GM19351 (cell line): Measurements from ENCODE around the gene CEACAM6.
"Not testable (repeated sequence)": the region's sequence is repeated elsewhere in the genome, so short reads cannot be mapped to it uniquely, and the experiment has no call there.

ENCODE experiments used
- ATAC-seq: cut with Tn5 transposase; IDR thresholded peaks from one replicate; pipeline ENCODE4 v1.9.1; 2021; ENCODE audit warnings: mild to moderate bottlenecking, moderate library complexity; ENCODE audit not compliant: unreplicated experiment

Gene CEACAM6

DNA sequence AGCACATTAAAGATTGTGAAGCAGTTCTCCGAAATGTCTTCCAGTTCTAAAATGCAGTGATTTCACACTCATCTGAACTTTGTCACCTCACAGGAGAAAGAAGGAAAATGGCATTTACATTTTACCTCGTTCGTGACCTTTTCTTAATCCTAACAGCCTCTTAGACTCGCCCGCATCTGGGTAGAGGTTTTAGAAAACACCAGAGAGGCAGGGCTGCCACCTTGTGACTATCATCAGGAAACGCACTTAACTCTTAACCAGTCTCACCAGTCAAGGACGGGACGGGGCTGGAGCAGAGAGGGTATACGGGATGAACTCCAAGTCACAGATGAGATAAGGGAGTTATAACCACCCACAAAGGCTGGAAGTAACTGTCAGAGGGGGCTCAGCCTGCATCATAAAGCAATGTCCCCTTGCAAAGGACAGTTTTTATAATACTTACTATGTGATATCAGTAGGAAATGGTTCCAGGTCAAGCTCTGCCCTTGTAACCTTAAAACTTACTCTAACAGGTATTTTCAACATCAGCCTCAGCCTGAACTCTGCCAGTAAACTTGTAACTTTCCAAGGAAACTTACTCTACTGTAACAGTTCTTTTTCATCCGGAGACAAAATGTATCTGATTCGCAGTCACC is 8.6 kb upstream of the CEACAM6 start:
- no peak for ATAC-seq

DNA sequence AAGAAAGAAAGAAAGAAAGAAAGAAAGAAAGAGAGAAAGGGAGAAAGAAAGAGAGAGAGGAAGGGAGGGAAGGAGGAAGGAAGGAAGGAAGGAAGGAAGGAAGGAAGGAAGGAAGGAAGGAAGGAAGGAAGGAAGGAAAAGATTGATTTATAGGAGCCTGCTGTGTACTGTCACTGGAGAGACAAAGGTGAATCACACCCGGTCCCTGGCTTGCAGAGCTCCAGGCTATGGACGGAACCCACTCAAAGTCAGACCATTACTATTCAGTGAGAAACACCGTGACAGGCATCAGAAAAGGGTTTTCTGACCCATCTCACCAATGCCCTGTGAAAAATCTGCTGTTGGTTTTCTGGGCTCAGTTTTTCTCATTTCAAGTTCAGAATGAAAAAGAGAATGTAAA is 7.3 kb upstream of the CEACAM6 start:
- no peak for ATAC-seq

DNA sequence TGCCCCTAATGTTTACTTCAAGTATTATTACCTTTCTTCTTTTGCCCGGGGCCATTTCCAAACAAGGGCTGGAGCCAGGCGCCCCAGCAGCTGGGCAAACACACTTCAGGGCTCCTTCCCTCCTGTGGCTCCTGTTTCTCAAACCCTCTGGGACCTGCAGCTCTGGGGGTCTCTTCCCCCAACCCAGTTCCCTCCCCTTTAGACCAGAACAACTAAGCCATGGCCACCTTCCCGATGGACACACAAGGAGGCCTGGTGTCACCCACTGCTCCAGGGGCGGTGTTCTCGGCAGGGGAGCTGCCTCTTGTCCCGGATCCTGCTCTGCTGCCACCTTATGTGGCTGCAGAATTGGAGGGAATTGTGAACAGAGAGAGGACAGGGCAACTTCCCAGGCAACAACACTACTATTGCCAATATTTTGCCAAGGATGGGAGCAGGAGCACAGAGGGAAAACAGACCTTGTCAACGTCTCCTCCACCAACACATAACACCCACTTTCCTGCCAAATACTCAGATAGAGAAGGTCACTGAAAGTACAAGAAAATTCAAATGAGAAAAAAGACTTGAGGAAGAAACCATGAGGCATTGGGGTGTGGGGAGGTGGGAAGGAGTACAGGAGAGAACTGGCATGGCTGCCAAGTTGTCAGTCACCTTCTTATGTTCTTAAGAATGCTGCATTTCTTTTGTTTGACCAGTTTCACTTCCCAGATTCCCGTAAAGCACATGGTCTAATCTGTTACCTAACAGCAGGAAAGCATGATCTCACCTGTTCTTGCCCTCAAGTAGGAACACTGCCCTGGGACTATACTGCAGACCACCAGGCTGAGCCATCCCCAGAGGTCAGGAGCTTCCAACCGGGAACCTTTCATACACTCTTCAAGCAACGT is 4.8 kb upstream of the CEACAM6 start:
- not testable (repeated sequence) for ATAC-seq

DNA sequence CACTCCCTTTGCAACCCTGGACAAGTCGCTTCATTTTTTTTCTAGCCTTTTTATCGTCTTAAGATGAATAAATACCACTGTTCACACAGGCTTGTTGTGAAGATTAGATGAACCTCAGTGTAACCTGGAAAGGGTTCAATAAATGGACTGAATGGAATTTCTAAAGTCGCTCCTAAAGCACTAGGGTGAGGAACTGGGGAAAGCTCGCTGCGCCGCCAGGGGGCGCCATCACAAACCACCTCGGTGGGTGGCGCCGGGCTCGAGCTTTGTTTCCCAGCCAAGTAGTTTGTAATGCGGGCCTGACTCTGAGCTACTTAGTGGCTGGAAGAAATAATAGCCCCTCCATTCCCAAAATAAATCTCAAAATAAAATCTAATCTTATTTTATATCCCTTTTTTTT is 2.2 kb upstream of the CEACAM6 start:
- ATAC-seq = no peak

DNA sequence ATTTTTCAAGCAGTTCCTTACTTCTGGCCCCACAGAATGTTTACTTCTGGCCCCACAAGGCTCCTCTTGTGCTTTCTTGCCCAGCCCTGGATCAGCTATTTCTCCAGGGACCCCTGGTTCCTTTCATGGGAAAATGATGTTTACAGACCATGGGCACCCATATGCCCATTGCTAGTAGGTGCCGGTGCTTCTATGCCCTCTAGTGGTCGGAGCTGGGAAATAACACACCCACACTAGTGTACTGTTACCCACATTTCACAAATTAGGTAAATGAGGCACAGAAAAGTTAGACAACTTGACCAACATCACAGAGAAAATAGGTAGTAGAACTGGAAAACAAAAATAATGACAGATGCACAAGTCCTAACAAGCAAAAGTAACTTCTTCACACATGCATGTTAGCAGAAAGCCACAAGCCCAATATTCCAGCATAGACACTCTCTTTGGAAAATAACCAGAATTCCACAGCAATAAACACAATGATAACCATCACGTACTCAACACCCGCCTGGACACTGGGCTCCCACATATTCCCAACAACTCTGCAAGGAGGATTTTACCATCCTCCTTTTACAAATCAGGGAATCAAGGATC is 1.3 kb upstream of the CEACAM6 start:
- no peak for ATAC-seq

DNA sequence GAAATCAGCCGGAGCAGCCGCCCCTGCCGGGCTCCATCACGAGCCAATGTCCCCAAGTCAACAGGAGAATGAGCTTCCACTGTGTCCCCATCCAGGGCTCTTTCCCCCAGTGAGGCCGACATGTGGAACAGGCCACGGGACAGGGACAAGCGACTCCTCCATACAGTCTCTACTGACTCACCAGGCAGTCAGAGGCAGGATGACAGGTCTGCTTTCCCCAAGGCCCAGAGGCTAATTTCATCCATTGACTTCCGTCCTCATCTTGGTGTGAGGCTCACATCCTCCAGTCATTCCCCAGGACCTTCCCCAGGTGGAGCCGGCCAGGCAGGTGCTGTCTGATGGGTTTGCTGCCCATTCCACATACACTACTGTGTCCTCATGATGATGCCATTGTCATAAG is 3.5 kb downstream of the CEACAM6 start:
- no peak for ATAC-seq

DNA sequence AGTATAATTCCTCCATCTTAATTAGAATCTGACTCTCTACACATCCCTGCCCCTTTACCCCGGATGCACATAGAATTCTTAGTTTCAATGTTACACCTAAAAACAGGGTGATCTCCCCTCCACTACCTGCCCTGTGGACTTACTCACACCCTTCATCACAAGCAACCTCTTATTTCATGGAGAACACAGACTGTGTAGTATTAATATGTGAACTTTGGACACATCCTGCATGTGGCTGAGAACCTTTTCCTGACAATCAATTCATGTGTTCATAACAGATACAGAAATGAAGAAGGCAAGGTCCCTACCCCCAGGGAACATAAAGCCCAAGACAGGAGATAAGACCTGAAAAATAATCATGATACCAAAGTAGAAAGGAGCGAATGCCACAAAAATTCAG is 11.8 kb downstream of the CEACAM6 start:
- no peak for ATAC-seq

DNA sequence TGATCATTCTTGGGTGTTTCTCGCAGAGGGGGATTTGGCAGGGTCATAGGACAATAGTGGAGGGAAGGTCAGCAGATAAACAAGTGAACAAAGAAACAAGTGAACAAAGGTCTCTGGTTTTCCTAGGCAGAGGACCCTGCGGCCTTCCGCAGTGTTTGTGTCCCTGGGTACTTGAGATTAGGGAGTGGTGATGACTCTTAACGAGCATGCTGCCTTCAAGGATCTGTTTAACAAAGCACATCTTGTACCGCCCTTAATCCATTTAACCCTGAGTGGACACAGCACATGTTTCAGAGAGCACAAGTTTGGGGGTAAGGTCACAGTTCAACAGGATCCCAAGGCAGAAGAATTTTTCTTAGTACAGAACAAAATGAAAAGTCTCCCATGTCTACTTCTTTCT is 12.8 kb downstream of the CEACAM6 start:
- ATAC-seq = not testable (repeated sequence)

DNA sequence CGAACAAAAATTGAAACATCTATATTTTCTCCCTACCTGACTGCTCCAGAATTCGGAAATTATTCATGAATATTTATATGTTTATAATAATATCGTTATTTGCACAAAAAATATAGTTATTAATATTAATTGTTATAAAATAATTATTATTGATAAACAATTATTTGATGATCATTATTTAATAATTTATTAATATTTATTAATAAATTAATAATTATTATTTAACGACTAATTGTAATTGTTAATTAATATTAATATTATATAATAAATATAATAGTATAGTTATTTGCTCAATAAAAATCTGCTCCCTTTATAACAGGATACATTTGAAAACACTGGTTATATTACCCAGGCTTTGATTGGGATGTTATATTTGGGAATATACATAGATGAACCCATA is 14.3 kb downstream of the CEACAM6 start:
- no peak for ATAC-seq

DNA sequence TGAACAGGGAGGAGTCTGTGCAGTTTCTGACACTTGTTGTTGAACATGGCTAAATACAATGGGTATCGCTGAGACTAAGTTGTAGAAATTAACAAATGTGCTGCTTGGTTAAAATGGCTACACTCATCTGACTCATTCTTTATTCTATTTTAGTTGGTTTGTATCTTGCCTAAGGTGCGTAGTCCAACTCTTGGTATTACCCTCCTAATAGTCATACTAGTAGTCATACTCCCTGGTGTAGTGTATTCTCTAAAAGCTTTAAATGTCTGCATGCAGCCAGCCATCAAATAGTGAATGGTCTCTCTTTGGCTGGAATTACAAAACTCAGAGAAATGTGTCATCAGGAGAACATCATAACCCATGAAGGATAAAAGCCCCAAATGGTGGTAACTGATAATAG is 16.1 kb downstream of the CEACAM6 start:
- no peak for ATAC-seq

DNA sequence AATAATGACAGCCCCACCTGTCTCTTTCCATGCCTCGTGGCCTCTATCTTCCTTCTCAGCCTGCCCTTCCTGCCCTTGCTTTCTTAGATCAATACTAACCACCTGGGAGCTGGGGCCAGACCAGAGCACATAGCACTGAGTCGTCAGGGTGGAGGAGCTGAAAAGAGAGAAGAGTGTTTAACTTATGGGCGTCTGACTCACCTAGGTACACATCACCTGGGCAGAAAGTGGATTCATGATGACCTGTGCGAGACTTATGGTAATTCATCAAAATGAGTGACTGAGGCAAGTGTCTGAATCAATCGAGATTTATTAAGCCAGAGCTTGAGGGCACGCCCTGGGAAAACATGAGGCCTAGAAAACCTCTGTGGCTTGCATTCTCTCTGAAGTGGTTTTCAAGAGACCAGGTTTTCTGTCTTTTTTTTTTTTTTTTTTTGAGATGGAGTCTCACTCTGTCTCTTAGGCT is 19.2 kb downstream of the CEACAM6 start:
- ATAC-seq = no peak

DNA sequence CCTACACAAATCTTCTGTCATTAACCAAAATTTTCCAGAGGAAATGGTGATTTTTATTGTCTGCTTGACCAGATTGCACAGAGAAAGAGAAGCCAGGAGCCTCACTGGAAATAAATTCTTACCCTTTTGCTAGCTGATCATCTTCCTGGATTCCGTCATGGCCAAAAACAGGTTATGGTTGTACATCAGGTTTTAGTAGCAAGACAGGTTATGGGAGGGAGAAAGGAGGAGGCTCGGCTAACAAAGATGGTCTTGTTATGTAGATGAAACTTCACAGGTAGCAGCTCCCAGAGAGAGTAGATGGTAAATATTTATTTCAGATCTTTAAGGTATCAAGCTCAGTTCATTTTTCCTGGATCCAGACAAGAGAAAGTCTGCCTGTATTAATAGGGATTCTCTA is 21.4 kb downstream of the CEACAM6 start:
- ATAC-seq = no peak

DNA sequence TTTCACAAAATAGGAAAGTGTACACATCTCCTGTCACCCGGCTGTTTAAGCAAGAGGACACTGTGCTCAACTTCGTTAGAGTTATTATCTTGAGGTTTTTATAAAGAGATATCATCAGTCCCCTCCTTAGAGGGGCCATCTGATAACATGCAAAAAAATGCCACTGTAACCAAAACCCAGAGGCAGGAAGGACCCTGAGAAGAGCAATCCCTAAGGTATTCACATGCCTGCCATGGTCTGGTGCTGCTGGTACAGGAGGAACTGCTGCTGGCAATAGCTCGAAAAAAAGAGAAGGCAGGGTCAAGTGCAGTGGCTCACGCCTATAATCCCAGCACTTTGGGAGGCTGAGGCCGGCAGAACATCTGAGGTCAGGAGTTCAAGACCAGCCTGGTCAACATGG is 28.3 kb downstream of the CEACAM6 start:
- no peak for ATAC-seq

DNA sequence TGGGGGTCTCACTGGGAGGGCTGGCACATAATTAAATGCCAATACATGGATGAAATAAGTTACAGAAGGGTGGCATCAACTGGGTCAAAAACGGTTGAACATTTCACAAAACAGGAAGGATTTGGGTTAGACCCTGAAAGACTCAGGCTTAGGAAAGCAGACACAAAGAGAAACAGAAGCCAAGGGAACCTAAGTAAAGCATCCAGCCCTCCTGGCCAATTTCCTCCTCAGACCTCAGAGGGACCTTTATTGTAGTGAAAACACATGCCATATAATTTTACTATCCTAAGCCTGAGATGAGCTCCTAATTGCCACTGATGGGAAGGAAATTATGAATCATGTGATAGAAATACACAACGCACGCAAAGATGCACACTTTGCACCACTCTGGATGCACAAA is 29.0 kb downstream of the CEACAM6 start:
- ATAC-seq = no peak

DNA sequence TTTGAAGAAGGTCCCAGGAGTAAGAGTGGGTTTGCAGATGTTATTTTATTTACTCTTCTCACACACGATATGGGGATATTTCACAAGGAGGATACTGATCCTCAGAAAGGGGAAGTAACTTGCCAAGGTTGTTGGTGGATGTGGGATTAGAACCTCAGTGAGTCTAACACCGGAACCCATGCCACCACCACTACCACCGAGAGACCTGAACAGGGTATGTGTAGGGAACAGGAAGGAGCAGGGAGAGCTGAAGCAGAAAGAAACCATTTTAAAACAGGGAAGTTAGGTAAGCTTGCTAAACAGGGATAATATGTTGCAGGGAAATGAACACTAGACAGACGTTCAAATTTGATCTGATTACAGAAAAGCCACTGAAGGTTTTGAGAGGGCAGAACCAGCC is 29.4 kb downstream of the CEACAM6 start:
- no peak for ATAC-seq

DNA sequence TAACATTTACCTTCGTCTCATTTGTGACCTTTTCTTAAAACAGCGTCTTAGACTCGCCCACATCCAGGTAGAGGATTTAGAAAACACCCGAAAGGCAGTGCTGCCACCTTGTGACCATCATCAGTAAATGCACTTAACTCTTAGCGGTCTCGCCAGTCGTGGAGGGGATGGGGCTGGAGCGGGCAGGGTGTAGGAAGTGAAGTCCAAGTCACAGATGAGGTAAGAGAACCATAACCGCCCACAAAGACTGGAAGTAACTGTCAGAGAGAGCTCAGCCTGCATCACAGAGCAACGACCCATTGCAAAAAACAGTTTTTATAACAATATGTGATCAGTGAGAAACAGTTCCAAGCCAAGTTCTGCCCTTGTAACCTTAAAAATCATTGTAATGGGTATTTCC is 30.3 kb downstream of the CEACAM6 start:
- ATAC-seq = no peak

DNA sequence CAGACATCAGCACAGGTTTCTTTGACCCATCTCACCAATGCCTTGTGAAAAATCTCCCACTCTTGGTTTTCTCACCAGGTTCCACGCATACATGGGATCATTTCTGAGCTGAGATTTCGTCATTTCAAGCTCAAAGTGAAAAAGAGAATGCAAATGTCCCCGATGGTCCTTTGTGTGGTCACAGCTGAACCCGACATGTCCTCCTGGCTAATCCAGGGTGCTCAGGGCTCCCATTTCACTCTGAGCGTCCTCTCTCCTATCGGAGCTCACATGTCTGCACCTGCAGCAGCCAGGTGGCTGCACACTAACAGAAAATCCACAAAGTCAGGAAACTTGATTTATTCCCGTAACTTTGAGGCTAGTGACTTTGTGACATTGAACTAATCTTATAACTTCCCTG is 31.7 kb downstream of the CEACAM6 start:
- no peak for ATAC-seq

DNA sequence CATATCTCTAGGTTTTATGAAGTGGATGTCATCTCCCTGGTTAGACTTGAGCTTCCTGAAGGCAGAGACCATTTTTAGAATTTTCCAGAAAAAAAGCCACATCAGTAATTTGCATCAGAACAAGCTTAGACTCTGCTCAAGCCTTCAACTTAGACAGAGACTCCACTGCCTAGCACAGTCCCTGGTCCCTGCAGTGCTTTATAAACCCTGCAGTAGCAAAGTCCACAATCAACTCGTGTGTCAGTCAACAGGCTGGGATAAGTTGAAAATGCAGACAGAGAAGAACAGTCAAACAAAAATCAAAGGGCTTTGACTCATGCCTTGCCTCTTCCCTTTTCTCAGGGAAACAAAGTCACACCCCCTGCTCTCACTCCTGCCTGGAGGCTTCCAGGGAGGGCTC is 33.2 kb downstream of the CEACAM6 start:
- not testable (repeated sequence) for ATAC-seq

DNA sequence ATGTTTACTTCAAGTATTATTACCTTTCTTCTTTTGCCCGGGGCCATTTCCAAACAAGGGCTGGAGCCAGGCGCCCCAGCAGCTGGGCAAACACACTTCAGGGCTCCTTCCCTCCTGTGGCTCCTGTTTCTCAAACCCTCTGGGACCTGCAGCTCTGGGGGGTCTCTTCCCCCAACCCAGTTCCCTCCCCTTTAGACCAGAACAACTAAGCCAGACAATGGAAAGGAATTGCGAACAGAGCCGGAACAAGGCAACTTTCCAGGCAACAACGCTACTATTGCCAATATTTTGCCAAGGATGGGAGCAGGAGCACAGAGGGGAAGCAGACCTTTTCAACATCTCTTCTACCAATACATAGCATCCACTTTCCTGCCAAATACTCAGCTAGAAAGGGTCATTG is 33.7 kb downstream of the CEACAM6 start:
- ATAC-seq = not testable (repeated sequence)

DNA sequence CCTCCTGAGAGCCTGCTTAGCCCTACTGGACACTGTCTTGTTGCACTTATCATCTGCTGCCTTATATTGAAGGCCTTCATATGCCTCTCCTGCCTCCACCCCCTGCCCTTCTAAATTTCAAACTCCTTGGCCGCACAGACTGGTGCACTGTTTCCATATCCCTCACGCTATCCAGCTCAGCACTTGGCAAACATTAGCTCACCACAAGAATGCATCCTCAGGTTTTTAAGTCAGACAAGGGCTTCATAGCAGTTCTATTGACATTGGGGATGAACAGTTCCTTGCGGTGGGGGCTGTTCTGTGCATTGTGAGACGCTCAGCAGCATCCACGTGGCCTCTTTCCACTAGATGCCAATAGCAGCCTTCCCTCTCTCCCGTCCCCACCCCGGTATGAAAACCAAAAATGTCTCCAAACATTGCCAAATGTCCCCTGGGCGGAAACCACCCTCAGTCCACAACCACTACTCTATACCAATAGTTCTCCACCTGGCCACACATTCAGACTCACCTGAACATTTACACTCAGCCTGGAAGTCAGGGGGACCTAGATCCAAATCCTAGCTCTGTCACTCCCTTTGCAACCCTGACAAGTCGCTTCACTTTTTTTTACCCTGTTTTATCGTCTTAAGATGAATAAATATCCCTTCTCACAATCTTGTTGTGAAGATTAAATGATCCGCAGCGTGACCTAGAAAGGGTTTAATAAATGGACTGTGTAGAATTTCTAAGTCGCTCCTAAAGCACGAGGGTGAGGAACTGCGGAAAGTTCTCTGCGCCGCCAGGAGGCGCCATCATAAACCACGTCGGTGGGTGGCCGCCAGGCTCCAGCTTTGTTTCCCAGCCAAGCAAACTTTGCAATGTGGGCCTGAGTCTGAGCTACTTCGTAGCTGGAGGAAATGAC is 37.4 kb downstream of the CEACAM6 start:
- ATAC-seq = no peak

DNA sequence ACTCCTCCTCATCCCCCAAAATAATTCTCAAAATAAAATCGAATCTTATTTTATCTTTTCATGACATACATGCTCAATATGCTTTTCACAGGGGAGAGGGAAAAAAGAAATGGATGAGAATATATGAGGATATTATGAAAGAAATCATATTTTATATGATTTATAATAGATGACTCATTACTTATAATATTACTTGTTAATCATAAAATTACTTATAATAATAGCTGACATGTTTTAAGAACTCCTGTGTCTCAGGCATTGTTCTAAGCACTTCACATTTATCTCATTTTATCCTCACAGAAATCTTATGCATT is 38.0 kb downstream of the CEACAM6 start:
- no peak for ATAC-seq
